MG63 (cell line): Measurements from ENCODE around the gene FHIT. TPM values are rescaled to one million over a fixed set of nuclear protein-coding genes. Genes with fewer than 3 reads are reported as not detected.
"Not testable (repeated sequence)": the region's sequence is repeated elsewhere in the genome, so short reads cannot be mapped to it uniquely, and the experiment has no call there.

Experiments used
- DNase-seq: peaks from one replicate; pipeline ENCODE4 v3.0.0-alpha.2; 2020
- H3K27me3 ChIP-seq: fragments of 250-450 bp; sonication (Bioruptor Pico); 2 replicates; pipeline ENCODE4 v1.5.1; 2020; ENCODE audit warnings: mild to moderate bottlenecking, moderate library complexity
- H3K36me3 ChIP-seq: fragments of 250-450 bp; sonication (Bioruptor Pico); 2 replicates; pipeline ENCODE4 v1.5.1; 2020; ENCODE audit warnings: mild to moderate bottlenecking, moderate library complexity
- H3K4me3 ChIP-seq: fragments of 250-450 bp; sonication (Bioruptor Pico); 2 replicates; pipeline ENCODE4 v1.5.1; 2020; ENCODE audit warnings: mild to moderate bottlenecking, moderate library complexity
- H3K9me3 ChIP-seq: fragments of 250-450 bp; sonication (Bioruptor Pico); 2 replicates; pipeline ENCODE4 v1.5.1; 2020; ENCODE audit warnings: mild to moderate bottlenecking, moderate library complexity
- total RNA-seq: library from RNA; depleted of rRNA; stranded (reverse); fragments of >200 nt; shearing (Covaris generic); gene quantifications from 2 replicates; pipeline ENCODE4 v1.2.3, GENCODE V29; 2014; ENCODE audit warnings: low replicate concordance

FHIT gene
- total RNA-seq, 1 experiment from 2014 or later: 1.7 TPM

GRCh38 chr3:60579734-60580133 is 671.5 kb downstream of the FHIT start:
- no peaks in the 10 kb centered on the region for H3K27me3 ChIP-seq
- H3K4me3 ChIP-seq: no peak overlapping the region
- DNase-seq: peak; percentile 9
- H3K9me3 ChIP-seq: no peaks in the 10 kb centered on the region
- H3K36me3 ChIP-seq: no peaks in the 10 kb centered on the region

GRCh38 chr3:60578936-60579335 is 672.3 kb downstream of the FHIT start:
- Histone ChIP-seq H3K27me3 (no peaks in the 10 kb centered on the region), H3K9me3 (no peaks in the 10 kb centered on the region), H3K4me3 (no peak overlapping the region), H3K36me3 (no peaks in the 10 kb centered on the region)
- no peak for DNase-seq

GRCh38 chr3:60577601-60578000 is 673.7 kb downstream of the FHIT start:
- H3K27me3 ChIP-seq: no peaks in the 10 kb centered on the region
- H3K36me3 ChIP-seq: no peaks in the 10 kb centered on the region
- no peak overlapping the region for H3K4me3 ChIP-seq
- DNase-seq: no peak
- no peaks in the 10 kb centered on the region for H3K9me3 ChIP-seq

- no peaks in the 10 kb centered on the region for H3K9me3 ChIP-seq
- H3K36me3 ChIP-seq: no peaks in the 10 kb centered on the region
- H3K4me3 ChIP-seq: no peak overlapping the region
- H3K27me3 ChIP-seq: no peaks in the 10 kb centered on the region
- no peak for DNase-seq
These were observed 675.5 kb downstream of the FHIT start for GRCh38 chr3:60575718-60576272.

GRCh38 chr3:60574046-60574769 is 677.0 kb downstream of the FHIT start:
- no peaks in the 10 kb centered on the region for H3K9me3 ChIP-seq
- H3K36me3 ChIP-seq: no peaks in the 10 kb centered on the region
- H3K27me3 ChIP-seq: no peaks in the 10 kb centered on the region
- no peak overlapping the region for H3K4me3 ChIP-seq
- no peak for DNase-seq

- Histone ChIP-seq H3K9me3 (no peaks in the 10 kb centered on the region), H3K27me3 (no peaks in the 10 kb centered on the region), H3K4me3 (no peak overlapping the region), H3K36me3 (no peaks in the 10 kb centered on the region)
- peak; percentile 44 for DNase-seq
These were observed 677.8 kb downstream of the FHIT start for GRCh38 chr3:60573494-60573893.

- Histone ChIP-seq H3K9me3 (no peaks in the 10 kb centered on the region), H3K27me3 (no peaks in the 10 kb centered on the region), H3K36me3 (no peaks in the 10 kb centered on the region), H3K4me3 (no peak overlapping the region)
- DNase-seq: no peak
These were observed 679.7 kb downstream of the FHIT start for GRCh38 chr3:60571511-60571910.

GRCh38 chr3:60557122-60557521 is 694.1 kb downstream of the FHIT start:
- H3K9me3 ChIP-seq: no peaks in the 10 kb centered on the region
- DNase-seq: no peak
- no peaks in the 10 kb centered on the region for H3K27me3 ChIP-seq
- H3K4me3 ChIP-seq: no peak overlapping the region
- no peaks in the 10 kb centered on the region for H3K36me3 ChIP-seq

GRCh38 chr3:60555686-60556354 is 695.4 kb downstream of the FHIT start:
- H3K9me3 ChIP-seq: no peaks in the 10 kb centered on the region
- H3K27me3 ChIP-seq: no peaks in the 10 kb centered on the region
- DNase-seq: no peak
- no peaks in the 10 kb centered on the region for H3K36me3 ChIP-seq
- no peak overlapping the region for H3K4me3 ChIP-seq

GRCh38 chr3:60553144-60553543 is 698.1 kb downstream of the FHIT start:
- no peak for DNase-seq
- Histone ChIP-seq H3K27me3 (no peaks in the 10 kb centered on the region), H3K4me3 (no peak overlapping the region), H3K36me3 (no peaks in the 10 kb centered on the region), H3K9me3 (no peaks in the 10 kb centered on the region)

GRCh38 chr3:60552581-60552980 is 698.7 kb downstream of the FHIT start:
- no peaks in the 10 kb centered on the region for H3K27me3 ChIP-seq
- DNase-seq: no peak
- no peak overlapping the region for H3K4me3 ChIP-seq
- H3K36me3 ChIP-seq: no peaks in the 10 kb centered on the region
- no peaks in the 10 kb centered on the region for H3K9me3 ChIP-seq

- H3K36me3 ChIP-seq: no peaks in the 10 kb centered on the region
- H3K4me3 ChIP-seq: no peak overlapping the region
- H3K27me3 ChIP-seq: no peaks in the 10 kb centered on the region
- no peak for DNase-seq
- H3K9me3 ChIP-seq: no peaks in the 10 kb centered on the region
These were observed 699.6 kb downstream of the FHIT start for GRCh38 chr3:60551455-60552209.

- H3K9me3 ChIP-seq: no peaks in the 10 kb centered on the region
These were observed 701.4 kb downstream of the FHIT start for GRCh38 chr3:60549863-60550262.

GRCh38 chr3:60542995-60543394 is 708.3 kb downstream of the FHIT start:
- DNase-seq: no peak
- no peak overlapping the region for H3K4me3 ChIP-seq
- no peaks in the 10 kb centered on the region for H3K36me3 ChIP-seq
- no peaks in the 10 kb centered on the region for H3K27me3 ChIP-seq
- H3K9me3 ChIP-seq: no peaks in the 10 kb centered on the region

More at GRCh38 chr3:60549863-60550262, 701.4 kb downstream of the FHIT start:
- Histone ChIP-seq H3K36me3 (no peaks in the 10 kb centered on the region), H3K27me3 (no peaks in the 10 kb centered on the region), H3K4me3 (no peak overlapping the region)
- no peak for DNase-seq

- H3K9me3 ChIP-seq: not testable (repeated sequence)
These were observed 711.9 kb downstream of the FHIT start for GRCh38 chr3:60539394-60539793.

GRCh38 chr3:60536420-60536819 is 714.8 kb downstream of the FHIT start:
- no peaks in the 10 kb centered on the region for H3K27me3 ChIP-seq
- no peaks in the 10 kb centered on the region for H3K9me3 ChIP-seq
- H3K4me3 ChIP-seq: no peak overlapping the region
- no peak for DNase-seq
- no peaks in the 10 kb centered on the region for H3K36me3 ChIP-seq

More at GRCh38 chr3:60539394-60539793, 711.9 kb downstream of the FHIT start:
- H3K4me3 ChIP-seq, DNase-seq, H3K27me3 ChIP-seq, H3K36me3 ChIP-seq: not testable (repeated sequence)

GRCh38 chr3:60531759-60532158 is 719.5 kb downstream of the FHIT start:
- no peaks in the 10 kb centered on the region for H3K9me3 ChIP-seq
- no peak for DNase-seq
- no peaks in the 10 kb centered on the region for H3K27me3 ChIP-seq
- no peaks in the 10 kb centered on the region for H3K36me3 ChIP-seq
- no peak overlapping the region for H3K4me3 ChIP-seq
